ENCODE data around the gene ATRNL1. TPM values are rescaled to one million over a fixed set of nuclear protein-coding genes. Genes with fewer than 3 reads are reported as not detected.
A peak's percentile ranks its signal among the peaks of the same experiment; 100 is the strongest.

Gene ATRNL1
- total RNA-seq, 1 donor from 2014 or later, result 11.4 TPM

GRCh38 chr10:115860182-115861107, 767.3 kb downstream of the ATRNL1 start:
- no peak overlapping the region for H3K4me3 ChIP-seq (ENCODE audit: low read depth, low read length)
- H3K36me3 ChIP-seq (ENCODE audit: control insufficient read depth, insufficient read depth, low read length), result no peaks in the 10 kb centered on the region
- no peaks in the 10 kb centered on the region for H3K27me3 ChIP-seq (ENCODE audit: control insufficient read depth, insufficient read depth, low read length)
- TF ChIP-seq CTCF (IDR thresholded peaks at IDR 0.05; ENCODE audit: insufficient read depth, low read length, poor library complexity, severe bottlenecking), result no peak
- DNase-seq (ENCODE audit: low read depth), result no peak

- no peaks in the 10 kb centered on the region for H3K27me3 ChIP-seq (ENCODE audit: control insufficient read depth, insufficient read depth, low read length)
- TF ChIP-seq CTCF (IDR thresholded peaks at IDR 0.05; ENCODE audit: insufficient read depth, low read length, poor library complexity, severe bottlenecking), result no peak
- H3K36me3 ChIP-seq (ENCODE audit: control insufficient read depth, insufficient read depth, low read length), result no peaks in the 10 kb centered on the region
- no peak for DNase-seq (ENCODE audit: low read depth)
- H3K4me3 ChIP-seq (ENCODE audit: low read depth, low read length), result no peak overlapping the region
Observed at GRCh38 chr10:115861455-115861854, 768.3 kb downstream of the ATRNL1 start.

GRCh38 chr10:115861864-115862263, 768.7 kb downstream of the ATRNL1 start:
- peak; percentile 31 for DNase-seq (ENCODE audit: low read depth)
- no peaks in the 10 kb centered on the region for H3K27me3 ChIP-seq (ENCODE audit: control insufficient read depth, insufficient read depth, low read length)

GRCh38 chr10:115866174-115866573, 773.0 kb downstream of the ATRNL1 start:
- Histone ChIP-seq H3K27me3 (ENCODE audit: control insufficient read depth, insufficient read depth, low read length) (no peaks in the 10 kb centered on the region), H3K4me3 (ENCODE audit: low read depth, low read length) (no peak overlapping the region), H3K36me3 (ENCODE audit: control insufficient read depth, insufficient read depth, low read length) (no peaks in the 10 kb centered on the region)
- no peak for TF ChIP-seq CTCF (IDR thresholded peaks at IDR 0.05; ENCODE audit: insufficient read depth, low read length, poor library complexity, severe bottlenecking)
- no peak for DNase-seq (ENCODE audit: low read depth)

More at GRCh38 chr10:115861864-115862263, 768.7 kb downstream of the ATRNL1 start:
- no peaks in the 10 kb centered on the region for H3K36me3 ChIP-seq (ENCODE audit: control insufficient read depth, insufficient read depth, low read length)
- TF ChIP-seq CTCF (IDR thresholded peaks at IDR 0.05; ENCODE audit: insufficient read depth, low read length, poor library complexity, severe bottlenecking), result no peak
- H3K4me3 ChIP-seq (ENCODE audit: low read depth, low read length), result no peak overlapping the region

GRCh38 chr10:115866691-115867090, 773.5 kb downstream of the ATRNL1 start:
- Histone ChIP-seq H3K4me3 (ENCODE audit: low read depth, low read length) (no peak overlapping the region), H3K27me3 (ENCODE audit: control insufficient read depth, insufficient read depth, low read length) (no peaks in the 10 kb centered on the region), H3K36me3 (ENCODE audit: control insufficient read depth, insufficient read depth, low read length) (no peaks in the 10 kb centered on the region)
- no peak for DNase-seq (ENCODE audit: low read depth)
- TF ChIP-seq CTCF (IDR thresholded peaks at IDR 0.05; ENCODE audit: insufficient read depth, low read length, poor library complexity, severe bottlenecking), result no peak
